Epidermal melanocyte (primary cell): ENCODE measurements around the gene SUGP1.

Experiments
- DNase-seq: peaks from one replicate; pipeline ENCODE4 v3.0.0; 2011; ENCODE audit warnings: low spot score; ENCODE audit not compliant: insufficient read length

The SUGP1 gene

GRCh38 chr19:19303411-19303810, 16.9 kb downstream of the SUGP1 start:
- no peak for DNase-seq

GRCh38 chr19:19300613-19301012, 19.7 kb downstream of the SUGP1 start:
- no peak for DNase-seq

GRCh38 chr19:19297759-19298158, 22.6 kb downstream of the SUGP1 start:
- DNase-seq = no peak

DNA sequence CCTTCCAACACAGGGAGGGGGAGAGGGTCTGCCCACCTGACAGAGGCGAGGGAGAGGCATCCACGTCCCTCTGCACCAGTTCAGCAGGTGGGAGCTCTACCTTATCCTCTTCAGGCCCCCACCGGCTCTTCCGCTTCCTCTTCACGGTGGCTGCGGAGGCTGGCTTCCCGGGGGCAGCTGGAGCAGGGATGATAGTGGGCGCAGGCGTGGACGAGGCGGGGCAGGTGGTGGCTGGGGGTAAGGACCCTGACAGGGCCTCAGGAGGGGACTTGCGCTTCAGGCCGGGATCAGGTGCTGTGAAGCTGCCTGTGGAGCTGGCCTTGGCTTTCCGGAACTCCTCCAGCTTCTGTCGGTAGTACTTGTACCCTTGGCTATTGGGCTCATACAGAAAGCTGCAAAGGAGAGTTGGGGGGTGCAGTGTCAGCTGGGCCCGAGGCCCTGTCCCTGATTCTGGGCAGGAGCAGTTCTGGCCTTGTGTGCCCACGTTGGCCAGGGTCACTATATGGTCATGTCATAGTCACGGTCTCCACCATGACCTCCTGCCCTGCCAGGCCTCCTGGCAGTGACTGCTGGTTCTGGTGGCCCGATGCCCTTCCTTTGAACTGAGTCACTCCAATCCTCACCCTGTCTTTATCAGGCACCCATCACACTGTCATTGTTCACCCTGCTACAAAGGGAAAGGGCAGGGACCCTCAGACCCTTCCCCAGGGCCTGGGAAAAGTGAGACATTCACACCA, 23.2 kb downstream of the SUGP1 start:
- no peak for DNase-seq

DNA sequence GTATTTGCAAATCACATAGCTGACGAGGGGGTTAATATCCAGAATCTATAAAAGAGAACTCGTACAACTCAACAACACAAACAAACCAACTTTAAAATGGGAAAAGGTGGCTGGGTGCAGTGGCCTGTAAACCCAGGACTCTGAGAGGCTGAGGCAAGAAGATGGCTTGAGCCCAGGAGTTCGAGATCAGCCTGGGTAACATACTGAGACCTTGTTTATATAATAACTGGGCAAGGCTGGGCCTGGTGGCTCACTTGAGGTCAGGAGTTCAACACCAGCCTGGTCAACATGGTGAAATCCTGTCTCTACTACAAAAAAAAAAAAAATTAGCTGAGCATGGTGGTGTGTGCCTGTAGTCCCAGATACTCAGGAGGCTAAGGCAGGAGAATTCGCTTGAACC, 25.4 kb downstream of the SUGP1 start:
- DNase-seq = no peak

GRCh38 chr19:19292607-19293006, 27.7 kb downstream of the SUGP1 start:
- DNase-seq = no peak

GRCh38 chr19:19285686-19286085, 34.6 kb downstream of the SUGP1 start:
- no peak for DNase-seq

- no peak for DNase-seq
Observed at GRCh38 chr19:19280561-19280960, 39.7 kb downstream of the SUGP1 start.

- no peak for DNase-seq
Observed at GRCh38 chr19:19279853-19280252, 40.5 kb downstream of the SUGP1 start.

DNA sequence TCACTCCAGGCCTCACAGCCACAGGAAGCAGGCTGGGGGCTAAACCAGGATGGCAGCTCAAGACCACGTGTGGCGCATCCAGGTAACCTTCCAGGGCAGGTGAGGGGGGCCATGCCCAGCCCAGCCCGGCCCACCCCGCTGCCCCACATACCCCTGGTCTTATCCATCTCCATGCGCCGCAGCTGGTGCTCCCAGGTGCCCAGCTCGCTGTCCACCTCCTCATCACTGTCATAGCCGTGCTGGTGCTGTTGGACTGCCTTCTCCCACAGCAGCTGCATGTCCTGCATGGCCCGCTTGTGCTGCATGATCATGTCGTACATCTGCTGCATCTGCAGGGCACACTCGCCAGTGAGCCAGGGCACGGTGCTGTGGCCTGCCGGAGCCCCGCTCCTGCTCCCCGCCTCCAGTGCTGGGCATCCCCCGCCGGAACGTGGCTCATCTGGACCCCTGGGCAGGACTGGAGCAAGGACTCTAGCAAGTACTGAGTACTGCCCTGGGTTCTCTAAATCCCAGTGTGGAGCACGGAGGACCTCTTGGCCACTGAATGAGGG, 41.2 kb downstream of the SUGP1 start:
- no peak for DNase-seq

DNA sequence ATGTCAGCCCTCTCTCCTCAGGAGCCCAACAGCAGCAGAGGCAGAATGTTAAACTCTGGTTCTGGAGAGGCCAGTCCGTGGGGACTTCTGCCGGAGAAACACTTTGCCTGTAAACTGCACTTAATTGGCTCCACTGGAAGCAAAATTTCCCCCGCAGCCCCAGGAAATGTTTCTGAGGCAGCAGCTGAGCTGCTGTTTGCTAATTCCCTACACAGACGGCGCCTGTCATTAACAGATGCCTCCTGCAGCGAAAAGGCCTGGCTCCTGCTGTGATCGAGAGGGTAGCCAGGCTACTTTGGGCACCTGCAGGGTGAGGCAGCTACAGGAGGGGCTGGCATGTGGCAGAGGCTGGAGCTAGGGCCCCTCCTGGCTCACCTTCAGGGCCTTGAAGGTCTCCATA, 42.0 kb downstream of the SUGP1 start:
- DNase-seq = no peak

- DNase-seq = no peak
Observed at GRCh38 chr19:19276851-19277250, 43.5 kb downstream of the SUGP1 start.

- no peak for DNase-seq
Observed at GRCh38 chr19:19276386-19276785, 43.9 kb downstream of the SUGP1 start.

GRCh38 chr19:19274716-19275565, 45.4 kb downstream of the SUGP1 start:
- DNase-seq = no peak

- no peak for DNase-seq
Observed at GRCh38 chr19:19274146-19274545, 46.2 kb downstream of the SUGP1 start.

- no peak for DNase-seq
Observed at GRCh38 chr19:19271828-19272599, 48.3 kb downstream of the SUGP1 start.

- no peak for DNase-seq
Observed at GRCh38 chr19:19270749-19271571, 49.3 kb downstream of the SUGP1 start.

DNA sequence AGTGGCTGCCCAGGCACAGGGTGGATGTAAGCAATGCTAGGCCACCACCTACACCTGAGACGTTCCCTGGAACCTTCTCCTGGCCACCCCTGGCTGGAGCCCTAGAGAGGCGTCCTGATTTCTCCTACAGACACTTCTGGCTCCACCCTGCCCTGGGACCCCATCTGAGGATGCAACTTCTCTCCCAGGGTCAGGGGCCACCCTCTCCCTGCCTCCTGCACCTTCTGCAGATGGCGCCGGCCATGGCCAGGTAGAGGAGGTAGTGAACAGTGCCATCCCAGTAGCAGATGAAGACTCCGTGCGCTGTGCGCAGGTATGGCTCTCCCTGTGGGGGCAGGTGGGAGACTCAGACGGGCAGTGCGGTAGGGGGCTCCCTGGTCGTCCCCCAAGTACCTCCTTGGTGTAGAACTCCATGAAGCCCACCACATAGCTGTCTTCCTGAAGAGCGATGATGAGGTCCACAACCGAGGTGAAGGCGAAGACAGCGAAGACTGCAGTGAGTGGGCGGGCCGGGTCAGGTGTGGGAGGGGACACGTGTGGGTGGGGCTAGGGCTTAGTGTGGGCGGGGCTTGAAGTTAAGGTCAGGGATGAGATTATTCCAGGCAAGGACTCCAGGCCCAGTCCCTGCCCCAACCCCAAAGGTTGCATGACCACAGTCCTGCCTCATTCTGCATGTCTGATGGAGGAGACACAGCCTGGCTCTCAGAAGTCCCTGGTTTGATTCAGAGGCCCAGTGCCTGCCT, 50.2 kb downstream of the SUGP1 start:
- DNase-seq = no peak

- DNase-seq = no peak
Observed at GRCh38 chr19:19268453-19269385, 51.6 kb downstream of the SUGP1 start.
